ENCODE measurements around the gene SIGLEC8.
A peak's percentile ranks its signal among the peaks of the same experiment; 100 is the strongest.
"Not testable (repeated sequence)": the region's sequence is repeated elsewhere in the genome, so short reads cannot be mapped to it uniquely, and the experiment has no call there.

The SIGLEC8 gene

GRCh38 chr19:51458051-51458645 lies at the start of gene SIGLEC8:
SIGLEC8 (minus strand) TSS chr19:51458454; CDS start chr19:51458387, 67 bp downstream.
- DNase-seq (ENCODE audit: low read depth), result no peak

- no peak for DNase-seq (ENCODE audit: low read depth)
These were observed 49.4 kb upstream of the SIGLEC8 start for GRCh38 chr19:51507640-51508058.

GRCh38 chr19:51507192-51507591 lies 48.9 kb upstream of the SIGLEC8 start:
- DNase-seq (ENCODE audit: low read depth), result no peak

GRCh38 chr19:51505904-51506303 lies 47.6 kb upstream of the SIGLEC8 start:
- no peak for DNase-seq (ENCODE audit: low read depth)

GRCh38 chr19:51503896-51504295 lies 45.6 kb upstream of the SIGLEC8 start:
- no peak for DNase-seq (ENCODE audit: low read depth)

GRCh38 chr19:51503286-51503817 lies 45.1 kb upstream of the SIGLEC8 start:
- DNase-seq (ENCODE audit: low read depth), result no peak

- no peak for DNase-seq (ENCODE audit: low read depth)
These were observed 43.5 kb upstream of the SIGLEC8 start, which contains the start of gene SIGLEC12 for GRCh38 chr19:51501594-51502263. SIGLEC12 (minus strand) TSS chr19:51501800; CDS start chr19:51501733, 67 bp downstream.

GRCh38 chr19:51500931-51501330 lies 42.7 kb upstream of the SIGLEC8 start:
- DNase-seq (ENCODE audit: low read depth), result not testable (repeated sequence)

GRCh38 chr19:51497666-51498065 lies 39.4 kb upstream of the SIGLEC8 start:
- no peak for DNase-seq (ENCODE audit: low read depth)

- no peak for DNase-seq (ENCODE audit: low read depth)
These were observed 35.5 kb upstream of the SIGLEC8 start for GRCh38 chr19:51493776-51494175.

- DNase-seq (ENCODE audit: low read depth), result no peak
These were observed 33.3 kb upstream of the SIGLEC8 start for GRCh38 chr19:51491586-51491985.

- no peak for DNase-seq (ENCODE audit: low read depth)
These were observed 32.4 kb upstream of the SIGLEC8 start for GRCh38 chr19:51490676-51491075.

GRCh38 chr19:51489113-51489512 lies 30.9 kb upstream of the SIGLEC8 start:
- DNase-seq (ENCODE audit: low read depth), result no peak

- DNase-seq (ENCODE audit: low read depth), result no peak
These were observed 30.2 kb upstream of the SIGLEC8 start for GRCh38 chr19:51488491-51488890.

- DNase-seq (ENCODE audit: low read depth), result no peak
These were observed 27.9 kb upstream of the SIGLEC8 start for GRCh38 chr19:51485960-51486660.

GRCh38 chr19:51480590-51480989 lies 22.3 kb upstream of the SIGLEC8 start:
- DNase-seq (ENCODE audit: low read depth), result peak; percentile 10

- no peak for DNase-seq (ENCODE audit: low read depth)
These were observed 21.5 kb upstream of the SIGLEC8 start for GRCh38 chr19:51479531-51480331.

GRCh38 chr19:51478381-51479234 lies 20.4 kb upstream of the SIGLEC8 start, which contains the start of gene CEACAM18:
CEACAM18 (plus strand) TSS chr19:51478539.
- no peak for DNase-seq (ENCODE audit: low read depth)

GRCh38 chr19:51477344-51477743 lies 19.1 kb upstream of the SIGLEC8 start:
- no peak for DNase-seq (ENCODE audit: low read depth)

GRCh38 chr19:51476164-51476563 lies 17.9 kb upstream of the SIGLEC8 start:
- no peak for DNase-seq (ENCODE audit: low read depth)
